ENCODE data around the gene ITIH1. TPM values are rescaled to one million over a fixed set of nuclear protein-coding genes. Genes with fewer than 3 reads are reported as not detected.

The ITIH1 gene
- total RNA-seq, 1 experiment from 2014 or later = not detected

DNA sequence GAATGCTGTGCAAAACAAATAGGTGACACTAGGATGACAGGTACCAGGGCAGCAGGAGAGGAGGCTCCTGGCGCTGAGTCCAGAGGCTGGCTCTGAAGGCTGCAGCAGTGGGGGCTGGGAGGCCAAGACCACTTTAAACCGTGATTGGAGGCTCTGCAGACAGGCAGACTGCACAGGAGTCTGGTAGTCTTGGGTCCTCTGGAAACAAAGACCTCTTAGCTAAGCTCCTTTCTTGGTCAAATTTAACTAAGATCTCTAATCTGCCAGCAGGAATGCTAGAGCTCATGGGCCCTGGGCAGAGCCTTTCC is 61.8 kb downstream of the ITIH1 start:
- DNase-seq = no peak
- Histone ChIP-seq H3K4ac (ENCODE audit: low read depth, low read length) (no peak overlapping the region), H2BK15ac (ENCODE audit: low read depth, low read length) (no peak overlapping the region), H2AK5ac (ENCODE audit: insufficient read length, low read length) (no peak overlapping the region), H3K27ac (ENCODE audit: insufficient read length, low read depth, low read length) (no peak overlapping the region), H3K27me3 (ENCODE audit: insufficient read depth, low read length) (no peaks in the 10 kb centered on the region), H3K4me2 (ENCODE audit: insufficient read depth, insufficient read length, low read length) (no peak overlapping the region), H2AFZ (ENCODE audit: low read length) (no peak overlapping the region), H2BK5ac (ENCODE audit: insufficient read length, low read length) (no peak overlapping the region), H3K79me2 (ENCODE audit: insufficient read depth, low read length) (no peaks in the 10 kb centered on the region), H3K18ac (ENCODE audit: insufficient read length, low read depth, low read length) (no peak overlapping the region), H4K20me1 (ENCODE audit: control insufficient read depth, insufficient read depth, insufficient read length) (no peaks in the 10 kb centered on the region), H4K91ac (ENCODE audit: insufficient read length, low read depth, low read length) (no peak overlapping the region), H3K56ac (ENCODE audit: insufficient read length, low read depth, low read length) (no peak overlapping the region), H3K9ac (ENCODE audit: extremely low read depth, insufficient read length, low read length) (no peak overlapping the region), H3K23ac (ENCODE audit: insufficient read length, low read depth, low read length) (no peak overlapping the region), H3K79me1 (ENCODE audit: insufficient read depth, low read depth, low read length, poor library complexity, severe bottlenecking) (no peaks in the 10 kb centered on the region), H2BK12ac (ENCODE audit: insufficient read length, low read depth, low read length) (no peak overlapping the region), H4K5ac (ENCODE audit: insufficient read length, low read depth, low read length) (no peak overlapping the region), H3K9me3 (ENCODE audit: control insufficient read depth, low read depth, low read length) (no peaks in the 10 kb centered on the region), H2BK20ac (ENCODE audit: low read depth, low read length, poor library complexity, severe bottlenecking) (no peak overlapping the region), H3K4me1 (ENCODE audit: insufficient read depth, low read length) (no peaks in the 10 kb centered on the region), H3K23me2 (ENCODE audit: insufficient read length, low read depth, low read length, poor library complexity, severe bottlenecking) (no peaks in the 10 kb centered on the region), H2BK120ac (ENCODE audit: low read depth, low read length, poor library complexity, severe bottlenecking) (no peak overlapping the region), H4K8ac (replicated peaks; ENCODE audit: insufficient read length, low read depth, low read length) (no peak overlapping the region), H3K14ac (ENCODE audit: insufficient read depth, low read length) (no peak overlapping the region), H3T11ph (ENCODE audit: low read length) (no peak overlapping the region)
- H3K36me3 Mint-ChIP-seq (ENCODE audit: insufficient read depth in 1 of 3, low read depth in 3 of 3) = peaks cover 0 to 12% (median 3%) of the 10 kb centered on the region in 3 experiments; a peak in 6 of 7 replicates
- peaks cover 6 to 20% of the 10 kb centered on the region in 2 experiments for H3K4me1 Mint-ChIP-seq
- WGBS (ENCODE audit: extremely low coverage, insufficient read length, low lambda C conversion rate) = no CpG with 5 or more reads among the region's 2 CpGs
- TF ChIP-seq, protein P1, sequence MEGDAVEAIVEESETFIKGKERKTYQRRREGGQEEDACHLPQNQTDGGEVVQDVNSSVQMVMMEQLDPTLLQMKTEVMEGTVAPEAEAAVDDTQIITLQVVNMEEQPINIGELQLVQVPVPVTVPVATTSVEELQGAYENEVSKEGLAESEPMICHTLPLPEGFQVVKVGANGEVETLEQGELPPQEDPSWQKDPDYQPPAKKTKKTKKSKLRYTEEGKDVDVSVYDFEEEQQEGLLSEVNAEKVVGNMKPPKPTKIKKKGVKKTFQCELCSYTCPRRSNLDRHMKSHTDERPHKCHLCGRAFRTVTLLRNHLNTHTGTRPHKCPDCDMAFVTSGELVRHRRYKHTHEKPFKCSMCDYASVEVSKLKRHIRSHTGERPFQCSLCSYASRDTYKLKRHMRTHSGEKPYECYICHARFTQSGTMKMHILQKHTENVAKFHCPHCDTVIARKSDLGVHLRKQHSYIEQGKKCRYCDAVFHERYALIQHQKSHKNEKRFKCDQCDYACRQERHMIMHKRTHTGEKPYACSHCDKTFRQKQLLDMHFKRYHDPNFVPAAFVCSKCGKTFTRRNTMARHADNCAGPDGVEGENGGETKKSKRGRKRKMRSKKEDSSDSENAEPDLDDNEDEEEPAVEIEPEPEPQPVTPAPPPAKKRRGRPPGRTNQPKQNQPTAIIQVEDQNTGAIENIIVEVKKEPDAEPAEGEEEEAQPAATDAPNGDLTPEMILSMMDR (conservative IDR thresholded peaks at IDR 0.05) = no peak
- no peaks in the 10 kb centered on the region for H3K9me3 Mint-ChIP-seq
- no peak overlapping the region for H3K27ac Mint-ChIP-seq
- no peak overlapping the region for H3K4me3 Mint-ChIP-seq
- no peaks in the 10 kb centered on the region for H3K27me3 Mint-ChIP-seq (ENCODE audit: low read depth)
